Measurements from ENCODE around the gene MRPS34. TPM values are rescaled to one million over a fixed set of nuclear protein-coding genes. Genes with fewer than 3 reads are reported as not detected.

MRPS34 gene
- total and polyA plus RNA-seq, 12 donors, result 57.8 to 141 (median 79.5) TPM

DNA sequence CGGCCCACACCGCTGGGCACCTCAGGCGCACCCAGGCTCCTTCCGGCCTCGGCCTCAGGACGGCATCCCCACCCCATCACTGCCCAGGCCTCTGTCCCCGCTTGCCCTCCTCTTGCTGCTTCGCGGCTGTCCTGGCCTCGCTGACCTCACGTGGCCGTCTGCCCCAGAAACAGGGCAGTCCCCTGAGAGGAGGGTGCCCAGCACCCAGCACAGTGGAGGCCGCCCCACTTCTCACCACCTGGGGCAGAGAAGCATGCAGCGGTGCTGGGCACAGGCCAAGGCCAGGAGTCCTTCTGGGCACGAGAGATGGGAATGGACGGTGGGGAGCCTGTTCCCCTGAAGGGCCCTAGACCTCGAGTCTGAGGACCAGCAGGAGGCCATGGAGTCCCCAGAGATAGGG is 44.8 kb upstream of the MRPS34 start:
- no peaks in the 10 kb centered on the region for H3K9me3 ChIP-seq
- peaks cover 0 to 95% (median 33%) of the 10 kb centered on the region in 9 donors for H3K36me3 ChIP-seq
- H3K4me1 ChIP-seq, result no peaks in the 10 kb centered on the region
- ATAC-seq (peak in 1 of 8 donors; percentile 16), DNase-seq (no peak)
- no peaks in the 10 kb centered on the region for H3K27me3 ChIP-seq
- no peak overlapping the region for H3K27ac ChIP-seq
- no peak overlapping the region for H3K4me3 ChIP-seq
- 93% methylated on average over 17 of the region's 17 CpGs for WGBS, 2 donors
- TF ChIP-seq, protein P1, sequence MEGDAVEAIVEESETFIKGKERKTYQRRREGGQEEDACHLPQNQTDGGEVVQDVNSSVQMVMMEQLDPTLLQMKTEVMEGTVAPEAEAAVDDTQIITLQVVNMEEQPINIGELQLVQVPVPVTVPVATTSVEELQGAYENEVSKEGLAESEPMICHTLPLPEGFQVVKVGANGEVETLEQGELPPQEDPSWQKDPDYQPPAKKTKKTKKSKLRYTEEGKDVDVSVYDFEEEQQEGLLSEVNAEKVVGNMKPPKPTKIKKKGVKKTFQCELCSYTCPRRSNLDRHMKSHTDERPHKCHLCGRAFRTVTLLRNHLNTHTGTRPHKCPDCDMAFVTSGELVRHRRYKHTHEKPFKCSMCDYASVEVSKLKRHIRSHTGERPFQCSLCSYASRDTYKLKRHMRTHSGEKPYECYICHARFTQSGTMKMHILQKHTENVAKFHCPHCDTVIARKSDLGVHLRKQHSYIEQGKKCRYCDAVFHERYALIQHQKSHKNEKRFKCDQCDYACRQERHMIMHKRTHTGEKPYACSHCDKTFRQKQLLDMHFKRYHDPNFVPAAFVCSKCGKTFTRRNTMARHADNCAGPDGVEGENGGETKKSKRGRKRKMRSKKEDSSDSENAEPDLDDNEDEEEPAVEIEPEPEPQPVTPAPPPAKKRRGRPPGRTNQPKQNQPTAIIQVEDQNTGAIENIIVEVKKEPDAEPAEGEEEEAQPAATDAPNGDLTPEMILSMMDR (IDR thresholded peaks at IDR 0.05), result no peak
- intact Hi-C loops (cut with DNase I), result no loop called here

DNA sequence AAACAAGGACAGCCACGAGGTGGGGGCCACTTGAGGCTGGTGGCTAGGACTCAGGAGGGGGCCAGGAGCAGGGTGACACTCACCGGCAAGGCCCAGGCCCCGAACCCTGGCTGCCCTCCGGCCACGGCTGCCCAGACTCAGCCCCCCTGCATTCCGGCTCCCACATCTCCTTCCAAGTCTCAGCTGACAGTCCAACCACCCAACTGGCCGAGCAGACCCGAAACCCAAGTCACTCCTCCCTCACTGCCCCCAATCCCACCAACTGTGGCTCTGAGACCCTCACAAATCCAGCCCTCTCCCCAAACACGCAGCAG is 44.3 kb upstream of the MRPS34 start:
- H3K27me3 ChIP-seq, result no peaks in the 10 kb centered on the region
- DNase-seq (no peak), ATAC-seq (no peak)
- H3K4me3 ChIP-seq, result no peak overlapping the region
- peaks cover 0 to 91% (median 33%) of the 10 kb centered on the region in 9 donors for H3K36me3 ChIP-seq
- TF ChIP-seq, protein P1 (IDR thresholded peaks at IDR 0.05), result no peak
- H3K27ac ChIP-seq, result no peak overlapping the region
- H3K9me3 ChIP-seq, result no peaks in the 10 kb centered on the region
- H3K4me1 ChIP-seq, result no peaks in the 10 kb centered on the region
- intact Hi-C loops (cut with DNase I), result no loop called here
- WGBS, 2 donors, result 97 to 99% methylated on average over 9 of the region's 9 CpGs

DNA sequence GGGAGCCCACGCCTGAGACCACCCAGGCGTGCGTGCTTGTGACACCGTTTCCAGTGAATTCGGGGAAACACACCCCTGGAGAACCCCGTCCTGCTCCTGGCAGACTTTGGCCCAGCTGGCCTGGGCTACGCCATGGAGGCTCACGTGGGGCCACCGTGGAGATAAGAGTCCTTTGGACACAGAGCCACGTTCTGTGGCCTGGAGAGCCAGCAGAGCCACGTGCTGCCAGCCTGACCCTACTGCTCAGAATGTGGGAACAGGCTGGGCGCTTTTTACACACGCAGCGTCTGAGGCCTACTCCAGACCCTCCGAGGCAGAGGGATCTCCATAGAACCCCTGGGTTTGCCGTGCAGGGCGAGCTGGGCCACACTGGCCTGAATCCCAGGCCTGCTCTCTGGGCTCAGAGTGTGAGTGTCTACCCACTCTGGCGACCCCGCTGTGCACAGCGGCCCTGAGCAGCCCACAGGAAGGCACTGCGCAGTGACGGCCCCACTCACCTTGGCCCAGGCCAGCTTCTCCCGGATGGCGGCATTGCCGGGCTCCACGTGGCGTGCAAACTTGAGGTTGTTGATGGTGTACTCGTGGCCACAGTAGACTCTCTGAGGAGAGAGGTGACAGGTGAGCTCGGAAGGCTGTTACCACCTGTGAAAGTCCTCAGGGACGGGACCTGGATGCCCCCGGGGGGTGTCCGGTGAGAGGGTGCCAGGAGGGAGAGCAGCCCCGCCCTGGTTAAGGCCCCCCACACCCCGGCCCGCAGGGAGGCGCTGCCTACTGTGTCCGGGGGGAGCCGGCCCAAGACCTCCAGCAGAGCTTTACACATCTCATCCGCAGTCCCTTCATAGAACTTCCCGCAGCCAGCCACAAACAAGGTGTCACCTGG is 43.7 kb upstream of the MRPS34 start:
- no peak for ATAC-seq
- no peaks in the 10 kb centered on the region for H3K4me1 ChIP-seq
- no peak overlapping the region for H3K27ac ChIP-seq
- peaks cover 0 to 85% (median 33%) of the 10 kb centered on the region in 9 donors for H3K36me3 ChIP-seq
- no peaks in the 10 kb centered on the region for H3K9me3 ChIP-seq
- 94 to 95% methylated on average over 40 of the region's 40 CpGs for WGBS, 2 donors
- intact Hi-C loops (cut with DNase I), result no loop called here
- no peaks in the 10 kb centered on the region for H3K27me3 ChIP-seq
- no peak overlapping the region for H3K4me3 ChIP-seq
- TF ChIP-seq, protein P1 (IDR thresholded peaks at IDR 0.05), result no peak
- DNase-seq, result no peak

DNA sequence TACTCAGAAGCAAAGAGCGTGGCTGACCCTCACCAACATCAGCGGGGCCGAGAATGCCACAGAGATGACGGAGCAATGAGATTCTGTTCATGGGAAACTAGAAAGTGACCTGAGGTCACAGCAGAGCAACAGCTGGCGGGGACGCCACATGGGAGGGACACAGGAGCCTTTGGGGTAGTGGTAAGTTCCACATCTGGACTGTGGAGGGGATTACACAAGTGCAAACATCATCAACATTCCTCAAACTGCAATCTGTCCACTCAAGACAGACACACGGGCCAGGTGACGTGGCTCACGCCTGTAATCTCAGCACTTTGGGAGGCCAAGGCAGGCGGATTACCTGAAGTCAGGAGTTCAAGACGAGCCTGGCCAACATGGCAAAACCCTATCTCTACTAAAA is 42.5 kb upstream of the MRPS34 start:
- TF ChIP-seq, protein P1 (IDR thresholded peaks at IDR 0.05), result no peak
- intact Hi-C loops (cut with DNase I), result no loop called here
- 87 to 93% methylated on average over 11 of the region's 11 CpGs for WGBS, 2 donors
- H3K27ac ChIP-seq, result no peak overlapping the region
- H3K4me3 ChIP-seq, result no peak overlapping the region
- no peaks in the 10 kb centered on the region for H3K4me1 ChIP-seq
- H3K36me3 ChIP-seq, result peaks cover 0 to 79% (median 22%) of the 10 kb centered on the region in 9 donors
- no peaks in the 10 kb centered on the region for H3K27me3 ChIP-seq
- ATAC-seq (peak in 1 of 8 donors; percentile 47), DNase-seq (no peak)
- no peaks in the 10 kb centered on the region for H3K9me3 ChIP-seq
